Measurements from ENCODE around the gene KRT8. TPM values are rescaled to one million over a fixed set of nuclear protein-coding genes. Genes with fewer than 3 reads are reported as not detected.

The KRT8 gene
- total RNA-seq, 4 donors from 2014 or later: 0.20 to 19.7 (median 10.2) TPM

GRCh38 chr12:52946334-52946733, 41.5 kb upstream of the KRT8 start:
- H3K36me3 ChIP-seq: no peaks in the 10 kb centered on the region
- no peak for TF ChIP-seq CTCF (IDR thresholded peaks at IDR 0.05)
- TF ChIP-seq EP300 (IDR thresholded peaks at IDR 0.05): no peak
- no peak for TF ChIP-seq POLR2A (IDR thresholded peaks at IDR 0.05)
- H3K27me3 ChIP-seq: peaks cover 0 to 28% of the 10 kb centered on the region in 2 donors
- H3K9me3 ChIP-seq: no peaks in the 10 kb centered on the region
- no peak overlapping the region for H3K4me3 ChIP-seq
- WGBS, 2 donors: 0 to 56% methylated on average over 1 of the region's 1 CpG
- H3K4me1 ChIP-seq: peaks cover 0 to 9% (median 2%) of the 10 kb centered on the region in 4 donors
- H3K27ac ChIP-seq: no peak overlapping the region
- DNase-seq (ENCODE audit: low spot score in 2 of 2): no peak

GRCh38 chr12:52945389-52946232, 40.7 kb upstream of the KRT8 start:
- H3K36me3 ChIP-seq: no peaks in the 10 kb centered on the region
- no peak overlapping the region for H3K27ac ChIP-seq
- peaks cover 0 to 9% (median 2%) of the 10 kb centered on the region in 4 donors for H3K4me1 ChIP-seq
- H3K9me3 ChIP-seq: no peaks in the 10 kb centered on the region
- no peak overlapping the region for H3K4me3 ChIP-seq
- DNase-seq (ENCODE audit: low spot score in 2 of 2): no peak
- TF ChIP-seq CTCF (IDR thresholded peaks at IDR 0.05) (no peak), EP300 (IDR thresholded peaks at IDR 0.05) (no peak), POLR2A (IDR thresholded peaks at IDR 0.05) (no peak)
- peaks cover 0 to 28% of the 10 kb centered on the region in 2 donors for H3K27me3 ChIP-seq
- WGBS, 2 donors: 36 to 37% methylated on average over 13 of the region's 13 CpGs

GRCh38 chr12:52944683-52945388, 40.0 kb upstream of the KRT8 start:
- TF ChIP-seq EP300 (IDR thresholded peaks at IDR 0.05): no peak
- no peak for TF ChIP-seq POLR2A (IDR thresholded peaks at IDR 0.05)
- no peak for TF ChIP-seq CTCF (IDR thresholded peaks at IDR 0.05)
- Histone ChIP-seq H3K4me1 (peaks cover 0 to 9% (median 2%) of the 10 kb centered on the region in 4 donors), H3K27me3 (peaks cover 0 to 21% of the 10 kb centered on the region in 2 donors), H3K9me3 (peaks cover 0 to 6% (median 0%) of the 10 kb centered on the region in 4 donors), H3K27ac (no peak overlapping the region), H3K4me3 (no peak overlapping the region), H3K36me3 (no peaks in the 10 kb centered on the region)
- no peak for DNase-seq (ENCODE audit: low spot score in 2 of 2)
- 88% methylated on average over 8 of the region's 8 CpGs for WGBS, 2 donors

- Histone ChIP-seq H3K4me1 (no peaks in the 10 kb centered on the region), H3K4me3 (no peak overlapping the region), H3K27me3 (peaks cover 0 to under 1% of the 10 kb centered on the region in 2 donors), H3K9me3 (peaks cover 0 to 11% (median 0%) of the 10 kb centered on the region in 4 donors), H3K27ac (no peak overlapping the region), H3K36me3 (no peaks in the 10 kb centered on the region)
- TF ChIP-seq EP300 (IDR thresholded peaks at IDR 0.05) (no peak), CTCF (IDR thresholded peaks at IDR 0.05) (no peak), POLR2A (IDR thresholded peaks at IDR 0.05) (no peak)
- no peak for DNase-seq (ENCODE audit: low spot score in 2 of 2)
- WGBS, 2 donors: 77 to 93% methylated on average over 3 of the region's 3 CpGs
Measured at GRCh38 chr12:52942901-52943181, 38.0 kb upstream of the KRT8 start.

All from tibial nerve (tissue), 4 donors.